Measurements from ENCODE around the gene COQ8B.
"Not testable (repeated sequence)": the region's sequence is repeated elsewhere in the genome, so short reads cannot be mapped to it uniquely, and the experiment has no call there.

The COQ8B gene

DNA sequence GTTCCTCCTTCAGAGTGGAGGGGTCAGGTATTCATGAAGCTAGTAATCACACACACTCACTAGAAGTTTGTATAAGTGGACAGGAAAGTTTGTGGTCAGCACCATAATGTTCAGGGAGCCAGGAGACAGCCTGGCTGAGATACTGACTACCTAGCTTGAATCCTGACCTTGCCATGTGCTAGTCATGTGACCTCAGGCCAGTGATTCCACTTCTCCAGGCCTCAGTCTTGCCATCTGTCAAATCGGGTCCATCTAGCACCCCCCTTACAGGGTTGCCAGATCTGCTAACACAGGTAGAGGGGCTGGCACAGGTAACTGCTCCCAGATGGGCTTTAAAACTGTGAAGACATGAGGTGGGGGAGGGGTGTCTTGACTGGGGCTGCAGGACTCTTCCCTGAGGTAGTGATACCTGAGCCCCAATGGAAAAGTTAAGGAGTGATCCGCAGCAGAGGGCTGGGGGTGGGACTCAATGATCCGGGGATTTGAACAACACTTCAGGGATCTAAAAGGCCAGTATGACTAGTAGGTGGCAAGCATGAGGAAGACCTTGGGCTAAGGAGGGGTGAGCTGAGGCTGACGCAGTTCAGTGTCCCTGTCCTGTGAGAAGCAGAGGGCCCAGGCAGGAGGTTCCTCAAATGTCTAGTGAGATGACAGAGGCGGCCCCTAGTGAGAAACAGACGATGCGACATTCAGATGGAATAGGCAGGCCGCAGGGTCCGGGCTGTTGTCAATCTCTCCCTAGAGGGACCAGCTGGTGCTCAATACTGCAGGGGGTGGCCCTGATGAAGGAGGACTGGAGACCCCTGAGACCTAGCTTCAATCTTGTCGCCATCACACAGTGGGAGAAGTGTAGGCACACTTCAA, 25.1 kb upstream of the COQ8B start:
- no peak for DNase-seq

DNA sequence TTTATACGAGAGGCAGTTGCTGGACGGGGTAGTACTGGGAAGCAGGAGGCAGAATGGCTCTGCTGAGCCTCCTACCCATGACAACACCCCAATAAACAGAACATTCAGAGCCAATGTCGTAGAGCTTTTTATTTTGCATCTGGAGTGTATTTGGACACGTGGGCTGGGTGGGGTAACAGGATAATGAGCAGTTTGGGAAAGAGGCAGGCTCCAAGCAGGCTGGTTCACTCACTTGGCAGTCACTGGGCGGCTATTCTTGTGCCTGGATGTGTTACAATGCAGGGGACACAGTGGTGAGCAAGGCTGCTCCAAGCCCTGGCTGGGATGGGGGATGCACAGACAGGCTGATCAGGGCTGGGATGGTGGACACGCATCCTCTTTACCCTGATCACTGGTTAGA, 24.1 kb upstream of the COQ8B start:
- DNase-seq: no peak

GRCh38 chr19:40739871-40740703, 23.4 kb upstream of the COQ8B start:
- DNase-seq: no peak

- no peak for DNase-seq
Observed at GRCh38 chr19:40739030-40739839, 22.5 kb upstream of the COQ8B start.

DNA sequence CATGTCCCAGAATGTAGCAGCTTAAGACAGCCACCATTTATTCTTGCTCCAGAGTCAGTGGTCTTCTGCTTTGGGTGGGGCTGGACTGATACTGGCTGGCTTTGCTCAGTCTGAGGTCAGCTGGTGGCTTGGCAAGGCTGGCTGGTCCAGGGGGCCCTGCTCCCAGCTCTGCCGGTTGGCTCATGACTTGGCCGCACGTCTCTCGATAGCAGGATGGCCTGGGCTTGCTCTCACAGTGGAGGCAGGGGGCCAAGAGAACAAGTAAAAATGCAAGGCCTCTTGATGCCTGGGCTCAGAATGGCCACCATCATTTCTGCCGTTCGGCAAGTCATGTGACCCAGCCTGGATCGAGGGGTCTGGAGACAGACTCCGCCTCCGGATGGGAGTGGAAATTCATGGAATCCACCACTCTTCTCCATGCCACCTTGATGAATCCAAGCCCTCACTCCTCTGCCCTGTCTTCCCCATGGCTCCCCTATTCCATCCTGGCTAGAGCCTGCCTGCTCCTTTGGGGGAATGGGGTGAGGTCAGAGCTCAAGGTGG, 20.5 kb upstream of the COQ8B start:
- DNase-seq: no peak

- no peak for DNase-seq
Observed at GRCh38 chr19:40736661-40737060, 20.0 kb upstream of the COQ8B start.

DNA sequence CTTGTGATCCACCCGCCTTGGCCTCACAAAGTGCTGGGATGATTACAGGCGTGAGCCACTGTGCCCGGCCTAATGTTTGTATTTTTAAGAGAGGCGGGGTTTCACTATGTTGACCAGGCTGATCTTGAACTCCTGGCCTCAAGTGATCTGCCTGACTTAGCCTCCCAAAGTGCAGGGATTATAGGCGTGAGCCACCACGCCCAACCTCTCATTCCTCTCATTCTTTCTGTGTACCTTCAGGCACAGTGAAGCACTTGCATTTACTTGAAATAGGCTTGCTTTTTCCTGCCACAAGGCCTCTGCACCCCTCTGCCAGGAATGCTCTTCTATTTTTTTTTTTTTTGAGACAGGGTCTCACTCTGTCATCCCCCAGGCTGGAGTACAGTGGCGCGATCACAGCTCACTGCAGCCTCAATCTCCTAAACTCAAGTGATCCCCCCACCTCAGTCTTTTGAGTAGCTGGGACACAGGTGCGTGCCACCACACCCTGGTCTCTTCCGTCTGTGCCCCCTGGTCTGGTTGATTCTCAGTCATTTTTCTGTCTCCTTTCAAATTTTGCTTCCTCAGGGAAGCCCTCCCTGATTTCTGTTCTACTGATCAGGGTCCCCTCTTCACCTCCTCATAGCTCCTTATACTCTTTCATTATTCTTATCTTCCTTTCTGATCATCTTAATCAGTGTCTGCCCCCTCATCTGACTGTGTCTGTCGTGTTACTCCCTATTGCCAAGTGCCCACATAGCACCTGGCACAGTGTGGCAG, 18.5 kb upstream of the COQ8B start:
- DNase-seq: no peak

- DNase-seq: no peak
Observed at GRCh38 chr19:40733149-40733548, 16.5 kb upstream of the COQ8B start.

DNA sequence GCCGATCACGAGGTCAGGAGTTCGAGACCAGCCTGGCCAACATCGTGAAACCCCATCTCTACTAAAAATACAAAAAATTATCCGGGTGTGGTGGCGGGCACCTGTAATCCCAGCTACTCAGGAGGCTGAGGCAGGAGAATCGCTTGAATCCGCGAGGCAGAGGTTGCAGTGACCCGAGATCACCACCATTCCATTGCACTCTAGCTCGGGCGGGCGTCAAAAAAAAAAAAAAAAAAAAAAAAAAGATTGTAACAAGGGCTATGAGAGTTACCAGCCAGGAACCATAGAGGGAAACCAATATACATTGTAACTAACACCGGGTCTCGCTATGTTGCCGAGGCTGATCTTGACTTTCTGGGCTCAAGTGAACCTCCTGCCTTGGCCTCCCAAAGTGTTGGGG, 15.6 kb upstream of the COQ8B start:
- not testable (repeated sequence) for DNase-seq

GRCh38 chr19:40730065-40730464, 13.4 kb upstream of the COQ8B start:
- not testable (repeated sequence) for DNase-seq

GRCh38 chr19:40726279-40726678, 9.6 kb upstream of the COQ8B start:
- DNase-seq: no peak

DNA sequence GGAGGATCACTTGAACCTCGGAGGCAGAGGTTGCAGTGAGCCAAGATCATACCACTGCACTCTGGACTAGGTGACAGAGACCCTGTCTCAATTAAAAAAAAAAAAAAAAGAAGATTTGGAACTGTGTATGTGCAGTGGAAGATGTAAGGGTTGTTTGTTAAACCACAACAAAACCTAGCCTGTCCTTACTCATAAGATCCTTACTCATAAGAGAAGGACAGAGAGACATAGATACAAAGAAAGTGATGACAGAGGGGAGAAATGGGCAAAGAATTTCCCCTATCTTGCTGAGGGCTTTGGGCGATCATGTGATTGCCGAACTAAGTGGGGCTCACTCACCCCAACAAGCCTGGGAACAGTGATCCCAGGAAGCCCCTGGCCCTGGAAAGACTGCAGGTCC, 8.2 kb upstream of the COQ8B start:
- peak; percentile 48 for DNase-seq

DNA sequence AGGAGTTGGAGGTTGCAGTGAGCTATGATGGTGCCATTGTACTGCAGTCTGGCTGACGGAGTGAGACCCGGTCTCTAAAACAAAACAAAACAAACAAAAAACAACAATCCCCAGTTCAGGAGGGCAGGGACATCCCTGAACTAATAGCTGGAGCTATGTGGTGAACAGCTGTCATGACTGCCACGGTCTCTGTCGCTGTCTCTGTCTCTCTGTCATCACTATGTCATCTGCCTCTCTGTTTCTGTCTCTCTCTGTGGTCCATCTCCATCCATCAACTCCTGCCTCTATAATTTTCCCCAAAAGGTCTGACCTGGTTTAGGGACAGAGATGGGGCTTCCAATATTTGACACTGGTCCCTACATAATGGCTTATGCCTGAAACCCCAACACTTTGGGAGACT, 7.6 kb upstream of the COQ8B start:
- no peak for DNase-seq

GRCh38 chr19:40723661-40724254, 7.1 kb upstream of the COQ8B start:
- DNase-seq: no peak

DNA sequence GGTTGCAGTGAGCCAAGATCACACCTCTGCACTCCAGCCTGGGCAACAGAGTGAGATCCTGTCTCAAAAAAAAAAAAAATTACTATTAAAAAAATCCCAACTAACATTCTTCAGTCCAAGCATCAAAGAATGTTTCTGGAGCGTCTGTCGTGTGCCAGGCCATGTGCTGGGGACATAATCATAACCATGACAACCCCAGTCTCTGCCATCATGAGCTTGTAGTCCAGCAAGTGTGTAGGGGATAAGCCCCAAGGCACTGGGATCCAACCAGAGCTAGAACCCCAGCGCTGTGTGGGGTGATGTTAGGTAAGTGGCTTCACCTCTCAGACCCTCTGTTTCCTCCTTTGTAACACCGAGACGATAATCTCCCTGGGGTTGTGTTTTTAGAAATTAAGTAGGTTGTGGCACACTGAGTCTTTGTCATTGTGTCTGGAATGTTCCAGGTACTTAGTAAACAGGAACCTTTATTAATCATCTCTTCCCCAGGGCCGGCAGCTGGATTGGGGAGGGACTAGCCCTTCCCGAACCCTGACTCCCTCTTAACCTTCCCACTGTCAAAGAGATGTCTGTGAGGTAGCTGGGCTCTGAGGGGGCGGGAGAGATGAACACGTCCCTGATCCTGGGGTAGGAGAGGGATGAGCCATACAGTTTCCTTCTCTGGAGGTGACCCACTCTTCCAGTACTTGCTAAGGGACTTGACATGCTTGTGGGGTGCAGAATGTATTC, 5.4 kb upstream of the COQ8B start:
- no peak for DNase-seq

DNA sequence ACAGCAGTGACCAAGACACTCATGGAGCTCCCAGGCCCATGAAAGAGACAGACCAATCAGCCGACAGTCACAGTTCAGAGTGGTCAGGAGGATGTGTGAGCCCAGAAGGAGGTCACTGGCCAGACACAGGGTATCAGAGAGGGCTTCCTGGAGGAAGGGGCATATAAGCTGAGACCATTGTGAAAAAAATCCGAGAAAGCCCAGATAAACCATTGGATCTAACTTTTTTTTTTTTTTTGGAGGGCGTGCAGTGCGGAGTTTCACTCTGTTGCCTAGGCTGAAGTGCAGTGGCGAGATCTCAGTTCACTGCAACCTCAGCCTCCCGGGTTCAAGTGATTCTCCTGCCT, 4.4 kb upstream of the COQ8B start:
- DNase-seq: no peak

GRCh38 chr19:40719414-40719894, 2.8 kb upstream of the COQ8B start:
- no peak for DNase-seq

- no peak for DNase-seq
Observed at GRCh38 chr19:40718774-40719391, 2.2 kb upstream of the COQ8B start.

GRCh38 chr19:40717880-40718773, 1.4 kb upstream of the COQ8B start:
- DNase-seq: no peak
